Stimulated activated CD8-positive, alpha-beta memory T cell treated with anti-CD3 and anti-CD28 coated beads, Interleukin-15, amount 100 ng/mL, for 48 hours (primary cell): Measurements from ENCODE around the gene GRB10.

ENCODE experiments used
- DNase-seq, 2 donors: peaks; one replicate each; pipeline ENCODE4 v3.0.0-alpha.2; 2020; ENCODE audit warnings: low read depth in 2 of 2

GRB10 gene

GRCh38 chr7:50671386-50671785 is 111.3 kb downstream of the GRB10 start:
- no peak for DNase-seq

DNA sequence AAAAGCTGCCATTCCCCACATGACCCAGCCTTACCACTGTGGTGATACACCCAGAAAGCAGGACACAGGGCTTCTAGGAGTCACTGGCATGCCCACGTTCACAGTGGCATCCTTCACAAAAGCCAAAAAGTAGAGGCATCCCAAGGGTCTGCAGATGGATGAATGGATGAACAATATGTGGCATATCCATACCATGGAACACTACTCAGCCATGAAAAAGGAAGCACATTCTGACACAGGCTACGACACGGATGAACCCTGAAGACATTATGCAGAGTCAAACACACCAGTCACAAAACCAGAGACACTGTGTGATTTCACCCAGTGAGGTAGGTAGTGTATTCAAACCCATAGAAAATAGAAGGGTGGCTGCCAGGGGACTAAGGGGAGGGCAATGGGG is 112.8 kb downstream of the GRB10 start:
- no peak for DNase-seq

DNA sequence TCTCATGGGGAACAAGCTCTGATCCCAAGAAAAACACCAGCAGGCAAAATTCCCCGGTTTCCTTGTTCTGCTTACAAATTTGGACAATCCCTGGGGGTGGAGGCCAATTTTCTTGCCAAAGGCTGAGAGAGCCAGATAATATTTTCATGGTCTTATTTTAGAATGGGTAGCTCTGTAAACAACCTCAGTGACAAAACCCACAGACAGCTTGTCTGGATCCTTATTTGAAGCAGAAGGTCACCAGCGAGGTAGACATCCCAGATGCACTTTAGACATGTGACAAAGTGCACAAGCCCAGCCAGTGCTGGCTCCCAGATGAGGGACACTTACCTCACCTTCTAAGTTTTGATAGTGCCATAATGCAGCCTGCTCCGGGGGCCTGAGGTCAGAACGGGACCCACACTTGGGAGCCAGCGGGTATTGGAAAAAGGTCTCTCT is 114.9 kb downstream of the GRB10 start:
- DNase-seq = no peak

DNA sequence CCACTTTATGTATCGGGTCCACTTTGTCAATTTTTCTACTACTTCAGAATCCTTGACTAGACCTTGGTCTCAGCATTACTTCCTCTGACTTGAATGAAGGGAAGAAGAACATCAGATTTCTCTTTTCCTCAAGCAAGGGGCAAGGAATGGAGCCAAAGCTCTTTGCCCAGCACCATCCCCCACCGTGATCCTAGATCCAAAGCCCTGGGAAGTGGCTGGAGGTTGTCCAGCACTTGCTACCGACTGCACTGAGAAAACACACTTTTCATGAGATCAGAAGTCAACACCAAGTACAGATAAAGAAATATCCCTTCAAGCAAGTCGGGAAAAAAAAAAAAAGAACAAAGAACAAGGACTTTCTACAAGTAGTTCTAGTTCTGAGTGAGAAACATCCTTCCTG is 115.4 kb downstream of the GRB10 start:
- no peak for DNase-seq

DNA sequence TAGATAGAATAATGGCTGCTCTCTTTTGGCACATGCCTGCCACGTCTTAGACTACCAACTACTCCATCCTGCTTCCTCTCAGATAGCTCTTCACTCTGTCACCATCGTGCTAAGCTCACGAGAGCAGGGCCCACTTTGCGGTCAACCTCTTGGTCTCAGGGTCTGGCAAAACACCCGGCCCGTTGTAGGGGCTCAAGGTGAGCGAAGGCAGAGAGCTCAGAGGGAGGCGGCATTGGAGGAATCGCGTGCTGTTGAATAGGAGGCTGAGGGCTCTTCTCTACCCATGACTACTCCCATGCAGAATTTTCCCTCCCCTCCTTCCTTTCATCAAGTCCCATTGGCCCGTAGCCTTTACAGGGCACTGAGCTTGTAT is 116.6 kb downstream of the GRB10 start:
- no peak for DNase-seq

DNA sequence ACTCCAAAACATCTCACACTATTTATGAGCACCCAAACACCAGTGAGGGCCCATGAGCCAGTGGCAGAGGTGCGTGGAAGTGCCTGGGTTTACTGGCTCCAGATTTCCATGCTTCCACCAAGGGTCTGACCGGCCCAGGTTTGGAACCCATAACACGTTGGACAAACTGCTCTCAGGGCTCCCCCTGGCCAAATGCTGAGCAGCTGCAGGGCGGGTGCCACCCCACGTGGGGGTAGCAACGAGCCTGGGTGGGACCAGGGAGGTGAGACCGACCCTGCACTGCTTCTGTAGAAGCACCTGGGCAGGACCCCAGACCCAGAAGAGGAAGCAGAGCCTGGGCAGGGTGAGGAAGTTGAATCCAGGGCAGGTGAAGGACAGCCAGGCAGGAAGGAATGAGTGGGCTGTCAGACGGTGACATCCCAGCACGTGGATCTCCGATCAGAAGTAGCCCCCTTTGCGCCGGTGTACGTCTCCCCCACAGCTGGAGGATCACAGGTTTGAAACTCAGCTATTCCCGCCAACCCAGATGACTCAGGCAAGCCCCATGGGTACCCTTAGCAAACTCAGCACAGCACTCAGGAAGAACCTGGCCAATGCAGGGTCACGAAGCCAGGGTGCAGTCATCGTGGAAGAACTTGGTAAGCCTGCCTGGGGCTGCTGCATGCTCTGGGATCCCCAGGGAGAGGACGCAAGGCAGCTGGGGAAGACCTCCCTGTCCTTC is 117.1 kb downstream of the GRB10 start:
- no peak for DNase-seq

GRCh38 chr7:50664937-50665336 is 117.8 kb downstream of the GRB10 start:
- DNase-seq = no peak

- peak; percentile 18 to 29 for DNase-seq
Observed at GRCh38 chr7:50664461-50664922, 118.2 kb downstream of the GRB10 start.

GRCh38 chr7:50663396-50664102 is 119.1 kb downstream of the GRB10 start:
- DNase-seq = no peak

- DNase-seq = no peak
Observed at GRCh38 chr7:50662996-50663395, 119.7 kb downstream of the GRB10 start.

GRCh38 chr7:50662041-50662694 is 120.5 kb downstream of the GRB10 start:
- no peak for DNase-seq

DNA sequence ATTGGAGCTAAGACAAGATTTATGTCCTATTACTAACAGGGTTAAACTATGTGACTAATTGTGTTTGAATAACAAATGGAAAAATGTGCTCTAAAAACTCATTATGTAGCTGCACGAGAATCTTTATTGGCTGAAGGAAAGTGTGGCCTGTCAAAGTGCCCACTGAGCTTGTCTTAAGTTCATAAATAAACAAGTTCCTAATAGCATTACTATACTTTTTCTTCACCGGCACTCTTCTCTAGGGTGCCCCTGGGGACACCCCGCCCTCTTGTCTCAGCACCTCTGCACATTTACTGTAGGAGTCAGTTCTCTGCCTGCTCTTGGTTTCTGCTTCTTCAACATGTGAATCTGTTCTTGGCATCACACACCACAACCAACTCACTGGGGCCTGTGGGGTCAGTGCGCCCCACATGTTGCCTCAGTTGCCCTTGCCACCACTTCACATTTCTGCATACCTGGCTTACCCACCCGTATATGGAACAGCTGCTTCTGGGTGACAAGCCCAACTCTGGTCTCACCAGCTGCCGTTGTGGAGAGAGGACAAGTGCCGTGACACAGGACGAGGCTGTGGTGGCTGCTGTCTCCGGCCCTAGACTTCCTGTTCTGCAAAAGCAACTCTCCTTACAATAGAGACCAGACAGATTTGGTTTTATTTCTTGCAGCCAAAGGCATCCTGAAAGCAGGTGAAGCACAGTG is 121.2 kb downstream of the GRB10 start:
- no peak for DNase-seq

GRCh38 chr7:50660830-50661175 is 121.9 kb downstream of the GRB10 start:
- no peak for DNase-seq

DNA sequence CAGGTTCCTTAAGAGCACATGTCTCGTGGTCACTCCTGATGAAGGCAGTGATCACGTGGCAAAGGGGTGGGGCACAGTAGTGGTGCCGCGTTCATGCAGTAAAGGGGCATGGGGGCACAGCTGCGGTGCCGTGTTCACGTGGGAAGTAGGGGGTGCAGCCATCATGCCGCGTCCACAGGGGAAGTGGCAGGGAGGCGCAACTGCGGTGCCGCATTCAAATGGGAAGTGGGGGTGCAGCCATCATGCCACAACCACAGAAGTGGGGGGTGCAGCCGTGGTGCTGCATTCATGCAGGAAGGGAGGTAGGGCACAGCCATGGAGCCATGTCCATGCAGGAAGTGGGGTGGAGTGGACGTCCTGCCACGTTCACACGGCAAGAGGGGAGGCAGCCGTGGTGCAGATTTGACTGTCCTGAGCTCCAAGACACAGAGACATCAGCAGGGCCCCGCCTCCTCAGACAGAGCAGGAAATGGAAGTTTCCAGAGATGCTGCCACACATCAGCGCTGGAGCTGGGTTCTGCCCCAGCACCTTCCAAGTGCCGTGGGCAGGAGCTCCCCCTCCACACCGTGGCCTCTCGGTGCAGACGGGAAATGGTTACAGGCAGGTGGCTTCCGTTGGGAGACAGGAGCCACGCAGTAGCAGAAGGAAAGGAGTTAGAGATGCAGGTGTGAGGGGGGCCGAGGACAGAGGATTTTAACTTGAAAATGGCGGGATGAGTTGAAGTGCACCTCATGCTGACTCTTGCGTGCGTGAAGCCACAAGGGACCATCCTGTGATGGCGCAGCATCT is 122.5 kb downstream of the GRB10 start:
- DNase-seq = peak; percentile 19 to 25

DNA sequence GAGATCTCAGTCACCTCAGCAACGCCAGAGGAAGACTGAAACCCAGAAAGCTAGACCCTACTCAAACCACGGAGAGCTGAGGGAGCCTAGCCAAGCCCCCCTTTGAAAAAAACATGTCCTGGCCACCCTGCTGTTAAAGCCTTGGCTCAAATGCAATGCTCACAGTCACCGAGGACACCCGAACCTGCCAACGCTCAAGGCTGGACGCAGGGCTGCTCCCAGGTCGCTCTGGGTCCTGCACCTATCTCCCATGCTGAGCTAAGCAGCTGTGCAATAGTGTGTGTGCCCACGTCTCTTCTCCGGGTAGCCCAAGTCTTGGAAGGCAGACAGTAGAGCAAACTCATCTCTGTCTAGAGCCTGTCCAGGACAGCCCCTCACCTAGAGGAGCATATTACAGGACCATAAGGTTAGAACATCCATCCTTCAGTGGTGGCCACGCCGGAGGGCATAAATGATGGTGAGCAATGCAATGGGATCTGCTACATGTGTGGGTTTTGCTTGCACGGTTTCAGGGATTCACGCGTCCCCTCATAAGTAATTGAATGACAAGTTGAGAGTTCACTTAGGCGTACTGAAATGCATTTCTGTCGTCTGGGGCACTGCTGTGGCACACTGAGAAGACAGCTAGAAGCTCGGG is 123.2 kb downstream of the GRB10 start:
- DNase-seq = no peak

DNA sequence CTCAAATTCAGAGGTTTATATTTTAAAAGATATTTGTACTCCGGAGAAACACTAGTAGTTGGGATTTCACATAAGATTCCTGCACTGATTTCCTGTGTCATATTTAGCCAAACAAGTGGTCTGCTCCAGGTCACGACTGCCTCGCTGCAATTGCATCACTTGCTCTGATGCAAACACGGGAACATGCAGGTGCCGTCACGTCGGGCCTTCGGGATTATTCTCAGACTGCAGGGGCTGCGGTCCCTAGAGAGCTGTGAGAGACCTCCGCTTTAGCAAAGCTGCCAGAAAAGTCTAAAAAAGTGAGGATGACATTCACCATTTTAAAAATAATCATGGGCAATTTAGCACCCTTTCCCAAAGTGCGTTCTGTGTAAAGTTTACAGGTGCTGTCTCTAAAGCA is 124.0 kb downstream of the GRB10 start:
- DNase-seq = no peak

GRCh38 chr7:50657912-50658311 is 124.8 kb downstream of the GRB10 start:
- no peak for DNase-seq

DNA sequence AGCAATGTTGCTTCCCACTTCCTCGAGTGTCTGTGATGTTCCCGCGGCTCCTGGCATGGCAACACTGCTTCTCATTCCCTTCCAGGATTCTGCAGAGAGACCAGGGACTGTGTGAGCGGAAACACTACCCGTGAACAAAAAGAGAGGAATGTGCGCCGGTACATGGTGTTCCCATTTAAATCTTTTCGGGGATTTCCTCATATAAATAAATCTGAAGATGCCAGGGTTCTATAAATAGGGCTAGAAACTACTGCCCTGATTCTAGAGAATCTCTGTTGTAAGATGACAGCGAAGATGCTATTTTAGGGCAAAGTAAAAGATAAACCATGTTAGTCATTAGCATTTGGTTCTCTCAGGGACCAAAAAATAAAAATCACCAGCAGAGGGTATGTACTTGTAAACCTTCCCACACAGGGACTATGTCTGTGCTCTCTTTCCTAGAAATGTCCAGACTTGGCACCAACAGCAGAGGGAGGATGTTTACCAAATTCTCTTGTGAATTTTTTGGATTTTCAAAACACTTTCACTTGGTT is 125.3 kb downstream of the GRB10 start:
- DNase-seq = no peak

DNA sequence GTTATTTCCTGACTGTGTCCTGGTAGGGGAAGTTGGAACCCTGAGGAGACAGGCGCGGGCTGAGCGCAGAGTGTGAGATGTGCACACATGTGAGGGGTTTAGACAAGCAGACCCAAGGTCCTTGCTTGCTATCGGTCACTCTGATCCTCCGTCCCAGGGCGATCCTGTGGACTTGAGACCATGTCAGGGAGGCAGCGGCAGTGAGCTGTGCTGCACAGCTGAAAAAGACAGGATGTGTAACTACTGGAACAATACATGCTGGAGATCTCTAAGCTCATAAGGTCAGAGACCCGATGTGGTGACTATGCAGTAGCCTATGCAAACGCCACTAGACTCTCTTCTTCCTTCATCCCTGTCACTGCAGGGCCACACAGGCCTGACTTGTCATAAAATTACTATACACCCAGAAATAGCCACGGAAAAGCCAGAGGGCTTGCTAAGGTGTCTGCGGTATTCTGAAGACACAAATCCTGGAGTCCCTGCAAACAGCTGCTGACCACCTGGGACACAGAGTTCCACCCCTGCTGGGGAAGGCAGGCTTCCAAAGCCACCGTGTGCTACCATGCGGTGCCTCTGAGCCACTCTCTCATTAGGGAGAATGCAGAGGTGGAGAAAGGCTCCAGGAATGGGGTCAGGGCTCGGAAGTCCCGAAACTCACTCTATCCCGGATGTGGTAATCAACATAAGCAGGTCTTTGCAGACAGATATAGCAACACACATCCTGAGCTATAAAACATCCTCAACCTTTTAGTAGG is 126.4 kb downstream of the GRB10 start:
- DNase-seq = no peak

- DNase-seq = no peak
Observed at GRCh38 chr7:50655490-50655889, 127.2 kb downstream of the GRB10 start.
